Neural progenitor cell (in vitro differentiated cells): ENCODE results near the gene ZFHX3. TPM values are rescaled to one million over a fixed set of nuclear protein-coding genes. Genes with fewer than 3 reads are reported as not detected.
A peak's percentile ranks its signal among the peaks of the same experiment; 100 is the strongest.

ENCODE experiments used
- DNase-seq: peaks from one replicate; pipeline ENCODE4 v3.0.0-alpha.2; 2016; ENCODE audit warnings: low spot score
- H2AFZ ChIP-seq: fragments of 200-600 bp; sonication (generic); replicated peaks from 2 replicates; pipeline ENCODE4 v1.6.1; 2016; ENCODE audit warnings: antibody characterized with exemption
- H3F3A ChIP-seq: fragments of 200-600 bp; sonication (generic); 2 replicates; pipeline ENCODE4 v1.6.1; 2016; ENCODE audit warnings: antibody characterized with exemption, low read depth
- H3K27ac ChIP-seq: fragments of 200-600 bp; sonication (generic); 2 replicates; pipeline ENCODE4 v1.5.1; 2016; ENCODE audit warnings: mild to moderate bottlenecking
- H3K27me3 ChIP-seq: fragments of 200-600 bp; sonication (generic); 2 replicates; pipeline ENCODE4 v1.6.1; 2016; ENCODE audit warnings: mild to moderate bottlenecking, moderate library complexity
- H3K36me3 ChIP-seq: fragments of 200-600 bp; sonication (generic); 2 replicates; pipeline ENCODE4 v1.5.1; 2016
- H3K4me1 ChIP-seq: fragments of 200-600 bp; sonication (generic); 2 replicates; pipeline ENCODE4 v1.6.1; 2016; ENCODE audit warnings: mixed run types
- H3K4me2 ChIP-seq: fragments of 200-600 bp; sonication (generic); 2 replicates; pipeline ENCODE4 v1.6.1; 2016
- H3K4me3 ChIP-seq: fragments of 200-600 bp; sonication (generic); 2 replicates; pipeline ENCODE4 v1.5.1; 2016
- H3K79me2 ChIP-seq: fragments of 200-600 bp; sonication (generic); 2 replicates; pipeline ENCODE4 v1.6.1; 2016; ENCODE audit warnings: low read depth
- H3K9ac ChIP-seq: fragments of 200-600 bp; sonication (generic); 2 replicates; pipeline ENCODE4 v1.6.1; 2016
- H3K9me3 ChIP-seq: fragments of 200-600 bp; sonication (generic); 2 replicates; pipeline ENCODE4 v1.5.1; 2016; ENCODE audit warnings: low read depth
- H4K20me1 ChIP-seq: fragments of 200-600 bp; sonication (generic); 2 replicates; pipeline ENCODE4 v1.6.1; 2016; ENCODE audit warnings: low read depth
- H3K27ac Mint-ChIP-seq: 3 replicates; pipeline ENCODE4 v1.8.0; 2021; ENCODE audit warnings: mixed read lengths
- H3K27me3 Mint-ChIP-seq: 2 replicates; pipeline ENCODE4 v1.8.0; 2022; ENCODE audit warnings: low read depth, mild to moderate bottlenecking, inconsistent platforms, moderate library complexity, mixed read lengths; ENCODE audit not compliant: insufficient read depth
- H3K36me3 Mint-ChIP-seq: 3 replicates; pipeline ENCODE4 v1.8.0; 2021; ENCODE audit warnings: mixed read lengths
- H3K4me1 Mint-ChIP-seq: 3 replicates; pipeline ENCODE4 v1.8.0; 2021; ENCODE audit warnings: mixed read lengths
- H3K4me3 Mint-ChIP-seq: 3 replicates; pipeline ENCODE4 v1.8.0; 2021; ENCODE audit warnings: mild to moderate bottlenecking, moderate library complexity, mixed read lengths
- H3K9me3 Mint-ChIP-seq: 3 replicates; pipeline ENCODE4 v1.8.0; 2020; ENCODE audit warnings: mixed read lengths
- EZH2 ChIP-seq: fragments of 200-600 bp; sonication (generic); IDR thresholded peaks from 2 replicates; pipeline ENCODE4 v1.6.1; 2017; ENCODE audit warnings: antibody characterized with exemption, mild to moderate bottlenecking, moderate library complexity
- EZH2phosphoT487 ChIP-seq: fragments of 200-600 bp; sonication (generic); IDR thresholded peaks from 2 replicates; pipeline ENCODE4 v1.6.1; 2017; ENCODE audit warnings: antibody characterized with exemption
- total RNA-seq: library from RNA; depleted of rRNA; stranded (reverse); fragments of >200 nt; gene quantifications from 2 replicates; pipeline ENCODE4 v1.2.3, GENCODE V29; 2015; ENCODE audit warnings: low replicate concordance
- TF ChIP-seq, protein P1 (sequence below): fragments of 200-600 bp; sonication (generic); IDR thresholded peaks from 2 replicates; pipeline ENCODE4 v1.5.1; 2017; ENCODE audit warnings: antibody characterized with exemption, mild to moderate bottlenecking

ZFHX3 gene
- total RNA-seq, 1 donor from 2014 or later = 2.4 TPM

DNA sequence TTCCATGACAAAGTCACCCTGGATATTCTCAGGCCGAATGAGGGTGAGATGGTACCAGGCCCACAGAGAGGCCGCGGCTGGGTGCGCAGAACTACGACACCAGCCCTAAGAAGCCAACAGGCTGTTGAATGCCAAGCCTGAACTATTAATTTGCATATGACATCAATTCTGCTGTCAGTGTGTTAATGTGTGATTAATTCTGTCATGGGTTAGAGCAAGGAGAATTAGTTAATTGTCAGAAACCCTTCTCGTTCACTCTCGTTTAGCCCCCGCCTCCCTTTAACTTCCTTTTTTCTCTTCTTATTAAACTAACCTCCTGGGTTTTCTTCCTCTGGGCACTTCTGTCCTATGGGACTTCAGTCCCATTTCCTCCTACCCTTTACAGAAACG, 123.4 kb downstream of the ZFHX3 start:
- Histone ChIP-seq H2AFZ (no peak overlapping the region), H3K9me3 (no peaks in the 10 kb centered on the region), H3K4me2 (no peak overlapping the region), H4K20me1 (no peaks in the 10 kb centered on the region), H3K36me3 (no peaks in the 10 kb centered on the region), H3K4me1 (peaks cover 8% of the 10 kb centered on the region), H3K27ac (no peak overlapping the region), H3K9ac (no peak overlapping the region), H3K79me2 (no peaks in the 10 kb centered on the region), H3K27me3 (no peaks in the 10 kb centered on the region), H3F3A (no peaks in the 10 kb centered on the region), H3K4me3 (no peak overlapping the region)
- Mint-ChIP-seq H3K9me3 (peaks cover 5% of the 10 kb centered on the region), H3K36me3 (peaks cover 13% of the 10 kb centered on the region), H3K27me3 (peaks cover 4% of the 10 kb centered on the region), H3K4me3 (no peak overlapping the region), H3K4me1 (peaks cover 62% of the 10 kb centered on the region), H3K27ac (peak overlapping the region; percentile 42)
- no peak for DNase-seq
- TF ChIP-seq EZH2 (no peak), EZH2phosphoT487 (no peak)
- TF ChIP-seq, protein P1, sequence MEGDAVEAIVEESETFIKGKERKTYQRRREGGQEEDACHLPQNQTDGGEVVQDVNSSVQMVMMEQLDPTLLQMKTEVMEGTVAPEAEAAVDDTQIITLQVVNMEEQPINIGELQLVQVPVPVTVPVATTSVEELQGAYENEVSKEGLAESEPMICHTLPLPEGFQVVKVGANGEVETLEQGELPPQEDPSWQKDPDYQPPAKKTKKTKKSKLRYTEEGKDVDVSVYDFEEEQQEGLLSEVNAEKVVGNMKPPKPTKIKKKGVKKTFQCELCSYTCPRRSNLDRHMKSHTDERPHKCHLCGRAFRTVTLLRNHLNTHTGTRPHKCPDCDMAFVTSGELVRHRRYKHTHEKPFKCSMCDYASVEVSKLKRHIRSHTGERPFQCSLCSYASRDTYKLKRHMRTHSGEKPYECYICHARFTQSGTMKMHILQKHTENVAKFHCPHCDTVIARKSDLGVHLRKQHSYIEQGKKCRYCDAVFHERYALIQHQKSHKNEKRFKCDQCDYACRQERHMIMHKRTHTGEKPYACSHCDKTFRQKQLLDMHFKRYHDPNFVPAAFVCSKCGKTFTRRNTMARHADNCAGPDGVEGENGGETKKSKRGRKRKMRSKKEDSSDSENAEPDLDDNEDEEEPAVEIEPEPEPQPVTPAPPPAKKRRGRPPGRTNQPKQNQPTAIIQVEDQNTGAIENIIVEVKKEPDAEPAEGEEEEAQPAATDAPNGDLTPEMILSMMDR = no peak

DNA sequence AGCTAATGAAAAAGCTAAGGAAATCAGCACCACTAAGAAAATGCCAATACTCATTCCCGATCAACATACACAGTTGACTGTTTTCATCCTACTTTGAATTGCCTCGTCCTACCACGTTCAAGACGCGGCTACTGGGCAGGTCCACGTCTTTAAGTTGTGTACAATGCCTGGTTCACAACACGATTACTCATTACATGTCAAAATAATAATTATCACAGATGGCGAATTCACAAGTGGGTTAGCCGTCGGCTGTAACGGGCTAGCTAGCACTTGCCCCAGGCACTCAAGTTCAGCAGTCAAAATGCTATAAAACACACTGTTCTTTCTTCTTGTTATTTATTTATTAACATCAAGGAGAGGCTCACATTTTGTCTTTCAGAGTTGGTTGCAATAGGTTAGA, 124.2 kb downstream of the ZFHX3 start:
- peaks cover 5% of the 10 kb centered on the region for H3K9me3 Mint-ChIP-seq
- no peak overlapping the region for H2AFZ ChIP-seq
- H3K4me3 Mint-ChIP-seq = no peak overlapping the region
- no peaks in the 10 kb centered on the region for H3K79me2 ChIP-seq
- peaks cover 57% of the 10 kb centered on the region for H3K4me1 Mint-ChIP-seq
- peaks cover 8% of the 10 kb centered on the region for H3K4me1 ChIP-seq
- H3K9ac ChIP-seq = no peak overlapping the region
- H3K4me3 ChIP-seq = no peak overlapping the region
- no peak overlapping the region for H3K27ac ChIP-seq
- H3K36me3 ChIP-seq = no peaks in the 10 kb centered on the region
- no peak overlapping the region for H3K27ac Mint-ChIP-seq
- H3K27me3 Mint-ChIP-seq = peaks cover 4% of the 10 kb centered on the region
- H3K4me2 ChIP-seq = no peak overlapping the region
- no peaks in the 10 kb centered on the region for H3K9me3 ChIP-seq
- no peaks in the 10 kb centered on the region for H3K27me3 ChIP-seq
- peaks cover 13% of the 10 kb centered on the region for H3K36me3 Mint-ChIP-seq
- no peaks in the 10 kb centered on the region for H3F3A ChIP-seq
- H4K20me1 ChIP-seq = no peaks in the 10 kb centered on the region
- TF ChIP-seq EZH2phosphoT487 (no peak), EZH2 (no peak)
- TF ChIP-seq, protein P1 = no peak
- no peak for DNase-seq

DNA sequence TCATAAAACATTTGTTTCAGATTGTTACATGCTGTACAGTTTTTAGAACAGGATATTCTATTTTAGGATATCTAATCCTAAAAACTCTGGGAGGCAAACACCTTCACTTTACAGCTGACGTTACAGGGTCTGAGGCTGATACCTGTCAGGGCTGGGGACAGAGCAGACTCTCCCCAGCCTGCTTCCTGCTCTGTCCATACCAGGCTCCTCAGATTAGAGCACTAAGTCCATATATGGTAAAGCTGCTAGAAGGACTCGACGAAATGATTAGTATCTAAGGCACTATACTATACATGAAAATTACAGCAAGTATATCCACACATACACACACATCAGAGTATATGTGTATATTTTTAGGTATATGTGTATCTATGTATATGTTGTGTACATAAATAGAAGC, 125.2 kb downstream of the ZFHX3 start:
- Histone ChIP-seq H2AFZ (no peak overlapping the region), H3K9ac (no peak overlapping the region), H3K36me3 (no peaks in the 10 kb centered on the region), H3K27ac (no peak overlapping the region), H3F3A (no peaks in the 10 kb centered on the region), H4K20me1 (no peaks in the 10 kb centered on the region), H3K79me2 (no peaks in the 10 kb centered on the region), H3K4me3 (no peak overlapping the region), H3K4me2 (no peak overlapping the region), H3K4me1 (peaks cover 8% of the 10 kb centered on the region), H3K9me3 (no peaks in the 10 kb centered on the region), H3K27me3 (no peaks in the 10 kb centered on the region)
- peaks cover 5% of the 10 kb centered on the region for H3K9me3 Mint-ChIP-seq
- TF ChIP-seq EZH2phosphoT487 (no peak), EZH2 (no peak)
- TF ChIP-seq, protein P1 = no peak
- peaks cover 4% of the 10 kb centered on the region for H3K27me3 Mint-ChIP-seq
- DNase-seq = no peak
- peak overlapping the region; percentile 94 for H3K27ac Mint-ChIP-seq
- peaks cover 51% of the 10 kb centered on the region for H3K4me1 Mint-ChIP-seq
- no peak overlapping the region for H3K4me3 Mint-ChIP-seq
- peaks cover 18% of the 10 kb centered on the region for H3K36me3 Mint-ChIP-seq
